ENCODE measurements around the gene RAVER2.

DNA sequence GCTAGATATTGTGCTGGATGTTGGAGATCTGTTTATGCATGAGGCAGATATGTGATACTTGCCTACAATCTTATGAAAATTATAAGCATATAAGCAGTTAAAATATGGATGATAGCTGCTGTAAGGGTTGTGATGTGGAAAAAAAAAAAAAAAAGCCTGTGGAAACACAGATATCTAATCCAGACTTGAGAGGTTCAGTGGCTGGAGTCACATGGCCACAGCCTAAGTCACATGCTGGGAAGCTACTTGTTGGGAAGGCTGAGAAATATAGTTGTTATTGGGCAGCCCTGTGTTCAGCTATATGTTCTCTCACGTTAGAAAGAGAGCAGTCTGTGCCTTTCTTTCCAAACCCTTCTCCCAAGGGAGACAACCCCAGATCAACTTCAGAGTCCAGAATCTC, 15.1 kb downstream of the RAVER2 start:
- TF ChIP-seq CTCF (IDR thresholded peaks at IDR 0.05; ENCODE audit: insufficient read depth, low read length) (no peak), POLR2AphosphoS5 (IDR thresholded peaks at IDR 0.05; ENCODE audit: low read depth) (no peak)

All from HL-60 (cell line).